Measurements from ENCODE around the gene EOGT.

The EOGT gene

GRCh38 chr3:68931406-68932149 lies 81.9 kb downstream of the EOGT start:
- H3K18ac ChIP-seq (ENCODE audit: low read length) = no peak overlapping the region
- peak; percentile 10 for DNase-seq
- H3K4ac ChIP-seq (ENCODE audit: low read depth, low read length) = no peak overlapping the region
- no peak overlapping the region for H2BK120ac ChIP-seq (ENCODE audit: low read depth, low read length)
- no peak overlapping the region for H2BK5ac ChIP-seq (ENCODE audit: low read length)
- H2AK5ac ChIP-seq (ENCODE audit: low read length) = no peak overlapping the region
- H3K79me2 ChIP-seq (ENCODE audit: control insufficient read depth, insufficient read depth, low read length) = no peaks in the 10 kb centered on the region
- no peak overlapping the region for H4K8ac ChIP-seq (ENCODE audit: low read depth, low read length)
- peak overlapping the region; percentile 34 for H3K56ac ChIP-seq (ENCODE audit: low read length)
- peaks cover 3% of the 10 kb centered on the region for H3K4me1 ChIP-seq (ENCODE audit: control insufficient read depth, low read depth, low read length)
- no peak overlapping the region for H4K5ac ChIP-seq (ENCODE audit: low read length)
- peak overlapping the region; percentile 47 for H3K4me3 ChIP-seq (ENCODE audit: low read length)
- no peak overlapping the region for H3K9ac ChIP-seq (ENCODE audit: low read length)
- peak overlapping the region; percentile 83 for H3K4me2 ChIP-seq (ENCODE audit: low read length)
- H3K27me3 ChIP-seq (ENCODE audit: insufficient read depth, low read length, poor library complexity) = peaks cover 10% of the 10 kb centered on the region
- no peak overlapping the region for H2BK15ac ChIP-seq (replicated peaks; ENCODE audit: low read depth)
- no peaks in the 10 kb centered on the region for H3K79me1 ChIP-seq (ENCODE audit: low read length)
- H3K23ac ChIP-seq (ENCODE audit: low read length) = no peak overlapping the region
- WGBS (ENCODE audit: extremely low coverage, insufficient coverage, low lambda C conversion rate) = no CpG with 5 or more reads among the region's 41 CpGs
- no peaks in the 10 kb centered on the region for H3K36me3 ChIP-seq (ENCODE audit: control insufficient read depth, insufficient read depth, low read length)
- no peak overlapping the region for H3K27ac ChIP-seq (ENCODE audit: low read depth, low read length)

Small RNAs within 50 kb of the gene (small RNA-seq; reads per million reads assigned to genes)
- gene MIR3136 (ENCODE audit: insufficient read depth) = 2.9 reads per million, percentile 43 among the genes with 10 or more reads in this experiment

Data from mesendoderm (in vitro differentiated cells).